HG03045 (cell line): ENCODE results near the gene WNK1.
"Not testable (repeated sequence)": the region's sequence is repeated elsewhere in the genome, so short reads cannot be mapped to it uniquely, and the experiment has no call there.

Source experiments
- ATAC-seq: cut with Tn5 transposase; IDR thresholded peaks from one replicate; pipeline ENCODE4 v1.9.1; 2021; ENCODE audit warnings: mild to moderate bottlenecking, moderate library complexity; ENCODE audit not compliant: unreplicated experiment

WNK1 gene

GRCh38 chr12:777550-778047 is 25.2 kb downstream of the WNK1 start:
- ATAC-seq, result no peak

- ATAC-seq, result no peak
These were observed 26.2 kb downstream of the WNK1 start for GRCh38 chr12:778615-779014.

GRCh38 chr12:779745-780734 is 27.7 kb downstream of the WNK1 start:
- ATAC-seq, result no peak

- no peak for ATAC-seq
These were observed 28.5 kb downstream of the WNK1 start for GRCh38 chr12:780750-781379.

- no peak for ATAC-seq
These were observed 33.3 kb downstream of the WNK1 start for GRCh38 chr12:785706-786105.

- ATAC-seq, result no peak
These were observed 35.9 kb downstream of the WNK1 start for GRCh38 chr12:788288-788687.

GRCh38 chr12:788762-789161 is 36.4 kb downstream of the WNK1 start:
- not testable (repeated sequence) for ATAC-seq

- ATAC-seq, result no peak
These were observed 37.6 kb downstream of the WNK1 start for GRCh38 chr12:789852-790563.

GRCh38 chr12:790608-791007 is 38.2 kb downstream of the WNK1 start:
- no peak for ATAC-seq

GRCh38 chr12:793037-793436 is 40.7 kb downstream of the WNK1 start:
- ATAC-seq, result no peak

GRCh38 chr12:793711-794110 is 41.3 kb downstream of the WNK1 start:
- ATAC-seq, result no peak

GRCh38 chr12:795305-795704 is 42.9 kb downstream of the WNK1 start:
- ATAC-seq, result no peak

- ATAC-seq, result no peak
These were observed 48.0 kb downstream of the WNK1 start for GRCh38 chr12:800401-800800.

- no peak for ATAC-seq
These were observed 50.1 kb downstream of the WNK1 start for GRCh38 chr12:802242-803120.

GRCh38 chr12:805022-805632 is 52.7 kb downstream of the WNK1 start:
- ATAC-seq, result no peak

GRCh38 chr12:806200-806791 is 53.9 kb downstream of the WNK1 start:
- ATAC-seq, result no peak

- no peak for ATAC-seq
These were observed 54.8 kb downstream of the WNK1 start for GRCh38 chr12:807041-807735.

GRCh38 chr12:810116-810515 is 57.7 kb downstream of the WNK1 start:
- no peak for ATAC-seq
